Neural progenitor cell (in vitro differentiated cells): ENCODE data around the gene CNTN5. TPM values are rescaled to one million over a fixed set of nuclear protein-coding genes. Genes with fewer than 3 reads are reported as not detected.

Experiments used
- DNase-seq: peaks from one replicate; pipeline ENCODE4 v3.0.0-alpha.2; 2016; ENCODE audit warnings: low spot score
- H2AFZ ChIP-seq: fragments of 200-600 bp; sonication (generic); replicated peaks from 2 replicates; pipeline ENCODE4 v1.6.1; 2016; ENCODE audit warnings: antibody characterized with exemption
- H3F3A ChIP-seq: fragments of 200-600 bp; sonication (generic); 2 replicates; pipeline ENCODE4 v1.6.1; 2016; ENCODE audit warnings: antibody characterized with exemption, low read depth
- H3K27ac ChIP-seq: fragments of 200-600 bp; sonication (generic); 2 replicates; pipeline ENCODE4 v1.5.1; 2016; ENCODE audit warnings: mild to moderate bottlenecking
- H3K27me3 ChIP-seq: fragments of 200-600 bp; sonication (generic); 2 replicates; pipeline ENCODE4 v1.6.1; 2016; ENCODE audit warnings: mild to moderate bottlenecking, moderate library complexity
- H3K36me3 ChIP-seq: fragments of 200-600 bp; sonication (generic); 2 replicates; pipeline ENCODE4 v1.5.1; 2016
- H3K4me1 ChIP-seq: fragments of 200-600 bp; sonication (generic); 2 replicates; pipeline ENCODE4 v1.6.1; 2016; ENCODE audit warnings: mixed run types
- H3K4me2 ChIP-seq: fragments of 200-600 bp; sonication (generic); 2 replicates; pipeline ENCODE4 v1.6.1; 2016
- H3K4me3 ChIP-seq: fragments of 200-600 bp; sonication (generic); 2 replicates; pipeline ENCODE4 v1.5.1; 2016
- H3K79me2 ChIP-seq: fragments of 200-600 bp; sonication (generic); 2 replicates; pipeline ENCODE4 v1.6.1; 2016; ENCODE audit warnings: low read depth
- H3K9ac ChIP-seq: fragments of 200-600 bp; sonication (generic); 2 replicates; pipeline ENCODE4 v1.6.1; 2016
- H3K9me3 ChIP-seq: fragments of 200-600 bp; sonication (generic); 2 replicates; pipeline ENCODE4 v1.5.1; 2016; ENCODE audit warnings: low read depth
- H4K20me1 ChIP-seq: fragments of 200-600 bp; sonication (generic); 2 replicates; pipeline ENCODE4 v1.6.1; 2016; ENCODE audit warnings: low read depth
- H3K27ac Mint-ChIP-seq: 3 replicates; pipeline ENCODE4 v1.8.0; 2021; ENCODE audit warnings: mixed read lengths
- H3K27me3 Mint-ChIP-seq: 2 replicates; pipeline ENCODE4 v1.8.0; 2022; ENCODE audit warnings: low read depth, mild to moderate bottlenecking, inconsistent platforms, moderate library complexity, mixed read lengths; ENCODE audit not compliant: insufficient read depth
- H3K36me3 Mint-ChIP-seq: 3 replicates; pipeline ENCODE4 v1.8.0; 2021; ENCODE audit warnings: mixed read lengths
- H3K4me1 Mint-ChIP-seq: 3 replicates; pipeline ENCODE4 v1.8.0; 2021; ENCODE audit warnings: mixed read lengths
- H3K4me3 Mint-ChIP-seq: 3 replicates; pipeline ENCODE4 v1.8.0; 2021; ENCODE audit warnings: mild to moderate bottlenecking, moderate library complexity, mixed read lengths
- H3K9me3 Mint-ChIP-seq: 3 replicates; pipeline ENCODE4 v1.8.0; 2020; ENCODE audit warnings: mixed read lengths
- CTCF ChIP-seq: fragments of 200-600 bp; sonication (generic); IDR thresholded peaks from 2 replicates; pipeline ENCODE4 v1.5.1; 2017; ENCODE audit warnings: antibody characterized with exemption, mild to moderate bottlenecking
- EZH2 ChIP-seq: fragments of 200-600 bp; sonication (generic); IDR thresholded peaks from 2 replicates; pipeline ENCODE4 v1.6.1; 2017; ENCODE audit warnings: antibody characterized with exemption, mild to moderate bottlenecking, moderate library complexity
- EZH2phosphoT487 ChIP-seq: fragments of 200-600 bp; sonication (generic); IDR thresholded peaks from 2 replicates; pipeline ENCODE4 v1.6.1; 2017; ENCODE audit warnings: antibody characterized with exemption
- total RNA-seq: library from RNA; depleted of rRNA; stranded (reverse); fragments of >200 nt; gene quantifications from 2 replicates; pipeline ENCODE4 v1.2.3, GENCODE V29; 2015; ENCODE audit warnings: low replicate concordance

CNTN5 gene
- total RNA-seq, 1 donor from 2014 or later: 0.19 TPM

GRCh38 chr11:99795999-99796398 lies 775.2 kb downstream of the CNTN5 start:
- TF ChIP-seq EZH2 (no peak), EZH2phosphoT487 (no peak), CTCF (no peak)
- H3K9me3 ChIP-seq: no peaks in the 10 kb centered on the region
- no peak overlapping the region for H3K4me3 Mint-ChIP-seq
- no peak for DNase-seq
- no peaks in the 10 kb centered on the region for H3K4me1 Mint-ChIP-seq
- H3F3A ChIP-seq: no peaks in the 10 kb centered on the region
- H3K27me3 Mint-ChIP-seq: peaks cover 2% of the 10 kb centered on the region
- H3K9me3 Mint-ChIP-seq: no peaks in the 10 kb centered on the region
- H3K4me1 ChIP-seq: no peaks in the 10 kb centered on the region
- no peaks in the 10 kb centered on the region for H3K27me3 ChIP-seq
- no peak overlapping the region for H3K9ac ChIP-seq
- H3K4me3 ChIP-seq: no peak overlapping the region
- H2AFZ ChIP-seq: no peak overlapping the region
- no peaks in the 10 kb centered on the region for H3K36me3 ChIP-seq
- H3K4me2 ChIP-seq: no peak overlapping the region
- H4K20me1 ChIP-seq: no peaks in the 10 kb centered on the region
- H3K36me3 Mint-ChIP-seq: no peaks in the 10 kb centered on the region
- H3K79me2 ChIP-seq: no peaks in the 10 kb centered on the region
- H3K27ac Mint-ChIP-seq: no peak overlapping the region
- H3K27ac ChIP-seq: no peak overlapping the region

- H3K4me2 ChIP-seq: no peak overlapping the region
- H3K27me3 Mint-ChIP-seq: no peaks in the 10 kb centered on the region
- no peaks in the 10 kb centered on the region for H3K27me3 ChIP-seq
- no peaks in the 10 kb centered on the region for H3K9me3 Mint-ChIP-seq
- no peaks in the 10 kb centered on the region for H3K36me3 Mint-ChIP-seq
- H3K4me3 ChIP-seq: no peak overlapping the region
- no peaks in the 10 kb centered on the region for H3K9me3 ChIP-seq
- H3K27ac Mint-ChIP-seq: no peak overlapping the region
- no peak overlapping the region for H3K4me3 Mint-ChIP-seq
- H4K20me1 ChIP-seq: no peaks in the 10 kb centered on the region
- H2AFZ ChIP-seq: no peak overlapping the region
- TF ChIP-seq EZH2 (no peak), CTCF (no peak), EZH2phosphoT487 (no peak)
- no peak for DNase-seq
- no peaks in the 10 kb centered on the region for H3K4me1 Mint-ChIP-seq
- no peaks in the 10 kb centered on the region for H3K4me1 ChIP-seq
- no peaks in the 10 kb centered on the region for H3K36me3 ChIP-seq
- H3K79me2 ChIP-seq: no peaks in the 10 kb centered on the region
- no peak overlapping the region for H3K9ac ChIP-seq
- H3K27ac ChIP-seq: no peak overlapping the region
- H3F3A ChIP-seq: no peaks in the 10 kb centered on the region
Observed at GRCh38 chr11:99803501-99803900, 782.8 kb downstream of the CNTN5 start.

GRCh38 chr11:99812516-99812915 lies 791.8 kb downstream of the CNTN5 start:
- H3K36me3 Mint-ChIP-seq: no peaks in the 10 kb centered on the region
- TF ChIP-seq EZH2phosphoT487 (no peak), CTCF (no peak)
- no peak overlapping the region for H3K4me3 Mint-ChIP-seq
- Histone ChIP-seq H3F3A (no peaks in the 10 kb centered on the region), H3K4me3 (no peak overlapping the region), H3K9me3 (no peaks in the 10 kb centered on the region), H3K4me1 (no peaks in the 10 kb centered on the region), H4K20me1 (no peaks in the 10 kb centered on the region), H3K36me3 (no peaks in the 10 kb centered on the region), H3K4me2 (no peak overlapping the region), H3K27ac (no peak overlapping the region), H3K27me3 (no peaks in the 10 kb centered on the region), H3K9ac (no peak overlapping the region), H2AFZ (no peak overlapping the region), H3K79me2 (no peaks in the 10 kb centered on the region)
- H3K9me3 Mint-ChIP-seq: no peaks in the 10 kb centered on the region
- H3K27ac Mint-ChIP-seq: no peak overlapping the region
- DNase-seq: no peak
- H3K27me3 Mint-ChIP-seq: no peaks in the 10 kb centered on the region
- peaks cover 3% of the 10 kb centered on the region for H3K4me1 Mint-ChIP-seq

GRCh38 chr11:99814021-99814420 lies 793.3 kb downstream of the CNTN5 start:
- Mint-ChIP-seq H3K27me3 (no peaks in the 10 kb centered on the region), H3K36me3 (no peaks in the 10 kb centered on the region), H3K9me3 (no peaks in the 10 kb centered on the region), H3K4me1 (no peaks in the 10 kb centered on the region), H3K4me3 (no peak overlapping the region), H3K27ac (no peak overlapping the region)
- TF ChIP-seq EZH2phosphoT487: no peak
- Histone ChIP-seq H3K27ac (no peak overlapping the region), H3K36me3 (no peaks in the 10 kb centered on the region), H3F3A (no peaks in the 10 kb centered on the region), H3K4me2 (no peak overlapping the region), H2AFZ (no peak overlapping the region), H4K20me1 (no peaks in the 10 kb centered on the region), H3K79me2 (no peaks in the 10 kb centered on the region), H3K9me3 (no peaks in the 10 kb centered on the region), H3K27me3 (no peaks in the 10 kb centered on the region), H3K9ac (no peak overlapping the region), H3K4me1 (no peaks in the 10 kb centered on the region), H3K4me3 (no peak overlapping the region)
- no peak for DNase-seq
